Transverse colon (tissue), 4 donors: Measurements from ENCODE around the gene CGB3. TPM values are rescaled to one million over a fixed set of nuclear protein-coding genes. Genes with fewer than 3 reads are reported as not detected.

ENCODE experiments used
- DNase-seq: peaks from one replicate; pipeline ENCODE4 v3.0.0-alpha.2; 2019
- H3K27ac ChIP-seq, 4 donors: fragments of 200-600 bp; sonication (generic); 2 replicates each; pipeline ENCODE4 v1.5.1; 2016 to 2018; ENCODE audit warnings: inconsistent platforms in 4 of 4
- H3K27me3 ChIP-seq: fragments of 200-600 bp; sonication (generic); 2 replicates; pipeline ENCODE4 v1.5.1; 2017; ENCODE audit warnings: inconsistent platforms
- H3K36me3 ChIP-seq, 4 donors: fragments of 200-600 bp; sonication (generic); 2 replicates each; pipeline ENCODE4 v1.5.1; 2017 to 2019; ENCODE audit warnings: inconsistent platforms in 4 of 4
- H3K4me1 ChIP-seq, 4 donors: fragments of 200-600 bp; sonication (generic); 2 replicates each; pipeline ENCODE4 v1.5.1; 2017 to 2020; ENCODE audit warnings: inconsistent platforms in 4 of 4
- H3K4me3 ChIP-seq, 4 donors: fragments of 200-600 bp; sonication (generic); 1 replicate in 1 of 4; 2 replicates in 3 of 4; pipeline versions ENCODE4 v1.5.1 to v1.6.1; 2017 to 2019; ENCODE audit warnings: inconsistent platforms in 4 of 4
- H3K9me3 ChIP-seq, 2 donors: fragments of 200-600 bp; sonication (generic); 2 replicates each; pipeline ENCODE4 v1.5.1; 2017 to 2019; ENCODE audit warnings: inconsistent platforms in 2 of 2
- CTCF ChIP-seq, 5 experiments: fragments of 200-600 bp in 3 of 5; fragments of 450-650 bp in 2 of 5; sonication (generic) in 3 of 5; IDR thresholded peaks; 1 replicate in 2 of 5; 2 replicates in 3 of 5; pipeline ENCODE4 v1.5.1; 2016 to 2017; ENCODE audit warnings: antibody characterized with exemption in 5 of 5, inconsistent platforms in 3 of 5, mild to moderate bottlenecking in 2 of 5, moderate library complexity in 1 of 5
- EP300 ChIP-seq: sonication (generic); formaldehyde crosslinking; IDR thresholded peaks from one replicate; pipeline ENCODE4 v1.6.1; 2017; ENCODE audit warnings: antibody characterized with exemption, low read depth
- POLR2A ChIP-seq: fragments of 450-650 bp; IDR thresholded peaks from one replicate; pipeline ENCODE4 v1.6.1; 2016; ENCODE audit warnings: antibody characterized with exemption, mild to moderate bottlenecking, moderate library complexity
- POLR2AphosphoS5 ChIP-seq, 3 donors: sonication (generic); formaldehyde crosslinking; IDR thresholded peaks; one replicate each; pipeline ENCODE4 v1.6.1; 2016; ENCODE audit warnings: antibody characterized with exemption in 3 of 3
- WGBS, 2 donors: methylation state at CpG; one replicate each; pipeline ENCODE4 v1.1.5; 2018; ENCODE audit warnings: low coverage in 1 of 2; 5-methylcytosine and 5-hydroxymethylcytosine counted together
- in situ Hi-C, 4 donors: fragments of 200-750 bp; cut with MboI; loops; one replicate each; pipeline versions ENCODE4 v1.15.0 to v1.15.1; 2017; ENCODE audit warnings: low sequenced_read_pairs in 3 of 4, low pct_ligation_motif_present in 1 of 4, low pct_unique_long_range_greater_than_20kb in 1 of 4
- intact Hi-C: fragments of 100-400 bp; cut with DNase I; formaldehyde crosslinking; loops from one replicate; pipeline ENCODE4 v1.15.1; 2023; ENCODE audit warnings: low total_unique reads
- total RNA-seq, 4 donors: library from RNA; depleted of rRNA; stranded (reverse); fragments of >200 nt; gene quantifications; one replicate each; pipeline ENCODE4 v1.1.0, GENCODE V29; 2016

Gene CGB3
- total RNA-seq, 4 donors from 2014 or later, result not detected

- TF ChIP-seq POLR2A, result no peak
- 94% methylated on average over 31 of the region's 32 CpGs; no CpG with 5 or more reads in 1 of the 2 donors for WGBS, 2 donors
- intact Hi-C loops, result no loop called here
- H3K4me1 ChIP-seq, result peaks cover 7 to 21% (median 19%) of the 10 kb centered on the region in 4 donors
- H3K27ac ChIP-seq, result no peak overlapping the region
- peaks cover 15% of the 10 kb centered on the region for H3K27me3 ChIP-seq
- H3K36me3 ChIP-seq, result peaks cover 0 to 14% (median 3%) of the 10 kb centered on the region in 4 donors
- in situ Hi-C loops, result no loop called here
- no peak for DNase-seq
- H3K4me3 ChIP-seq, result no peak overlapping the region
- no peaks in the 10 kb centered on the region for H3K9me3 ChIP-seq
These were observed 9.8 kb downstream of the CGB3 start for GRCh38 chr19:49014123-49014869.

GRCh38 chr19:49011194-49011593 lies 12.9 kb downstream of the CGB3 start:
- Histone ChIP-seq H3K4me3 (no peak overlapping the region), H3K9me3 (no peaks in the 10 kb centered on the region), H3K4me1 (no peaks in the 10 kb centered on the region), H3K36me3 (peaks cover 0 to 14% (median 3%) of the 10 kb centered on the region in 4 donors), H3K27me3 (no peaks in the 10 kb centered on the region), H3K27ac (no peak overlapping the region)
- intact Hi-C loops (no loop called here), in situ Hi-C loops (no loop called here)
- TF ChIP-seq POLR2AphosphoS5 (IDR thresholded peaks at IDR 0.05) (no peak), CTCF (IDR thresholded peaks at IDR 0.05) (no peak), EP300 (no peak), POLR2A (no peak)
- WGBS, 2 donors, result 77 to 90% methylated on average over 2 to 12 of the region's 17 CpGs
- DNase-seq, result no peak

GRCh38 chr19:49010453-49010852 lies 13.7 kb downstream of the CGB3 start:
- Histone ChIP-seq H3K4me1 (no peaks in the 10 kb centered on the region), H3K4me3 (no peak overlapping the region), H3K9me3 (no peaks in the 10 kb centered on the region), H3K36me3 (peaks cover 0 to 14% (median 6%) of the 10 kb centered on the region in 4 donors), H3K27ac (no peak overlapping the region), H3K27me3 (no peaks in the 10 kb centered on the region)
- no peak for DNase-seq
- WGBS, 2 donors, result 88 to 90% methylated on average over 7 to 18 of the region's 18 CpGs
- intact Hi-C loops, result no loop called here
- in situ Hi-C loops, result no loop called here
- TF ChIP-seq CTCF (IDR thresholded peaks at IDR 0.05) (no peak), POLR2A (no peak), POLR2AphosphoS5 (IDR thresholded peaks at IDR 0.05) (no peak), EP300 (no peak)

- no peak overlapping the region for H3K27ac ChIP-seq
- intact Hi-C loops (no loop called here), in situ Hi-C loops (no loop called here)
- no peaks in the 10 kb centered on the region for H3K4me1 ChIP-seq
- DNase-seq, result no peak
- 97% methylated on average over 18 of the region's 18 CpGs; no CpG with 5 or more reads in 1 of the 2 donors for WGBS, 2 donors
- H3K4me3 ChIP-seq, result no peak overlapping the region
- H3K9me3 ChIP-seq, result no peaks in the 10 kb centered on the region
- TF ChIP-seq EP300, result no peak
- no peak for TF ChIP-seq CTCF (IDR thresholded peaks at IDR 0.05)
- TF ChIP-seq POLR2AphosphoS5 (IDR thresholded peaks at IDR 0.05), result no peak
- TF ChIP-seq POLR2A, result no peak
- H3K27me3 ChIP-seq, result no peaks in the 10 kb centered on the region
- peaks cover 0 to 19% (median 9%) of the 10 kb centered on the region in 4 donors for H3K36me3 ChIP-seq
These were observed 14.3 kb downstream of the CGB3 start for GRCh38 chr19:49009828-49010227.
